K562 (cell line): Measurements from ENCODE around the gene SHANK3. TPM values are rescaled to one million over a fixed set of nuclear protein-coding genes. Genes with fewer than 3 reads are reported as not detected.

Source experiments
- ATAC-seq: fragments of 200-7000 bp; cut with Tn5 transposase; 3 replicates; pipeline ENCODE4 v1.9.1; 2020; ENCODE audit warnings: moderate library complexity
- BruUV-seq: library from RNA; stranded (reverse); fragments of 400-500 nt; replicated peaks from 2 replicates; lab custom pipeline; 2021; lab: Mats Ljungman, UMichigan
- CTCF ChIA-PET: fragments of 300-600 bp; formaldehyde crosslinking; extraction: SDS; loops from one replicate; lab custom pipeline; 2021; ENCODE audit warnings: low intra/inter-chr PET ratio; lab: Yijun Ruan, JAX
- POLR2A ChIA-PET: fragments of 300-600, 350-650 bp; sonication (Branson Sonifier 250); formaldehyde crosslinking; extraction: SDS; loops from one replicate; lab custom pipeline; 2021; ENCODE audit warnings: antibody characterized with exemption, inconsistent platforms; lab: Yijun Ruan, JAX
- DNase-seq, 4 experiments: peaks; one replicate each; pipeline versions ENCODE4 v3.0.0 to v3.0.0-alpha.2; 2011 to 2018; ENCODE audit warnings: low spot score in 3 of 4, mixed read lengths in 3 of 4; ENCODE audit errors: extremely low read depth in 1 of 4
- FAIRE-seq: peaks from 2 replicates; lab custom pipeline; 2011; peaks lifted over from hg19 to GRCh38; lab: Jason Lieb, UNC
- H2AFZ ChIP-seq: 2 replicates; pipeline ENCODE4 v1.6.0; 2011; ENCODE audit warnings: low read depth, low read length, control low read depth, inconsistent platforms
- H3K27ac ChIP-seq: fragments of 200-600 bp; 3 replicates; pipeline ENCODE4 v1.8.0; 2011; ENCODE audit warnings: low read depth, mild to moderate bottlenecking, control low read depth, inconsistent platforms, low read length, moderate library complexity, mixed read lengths; ENCODE audit errors: extremely low read depth
- H3K27me3 ChIP-seq, 2 experiments: fragments of 300-600 bp in 1 of 2; 2 replicates in 1 of 2; 3 replicates in 1 of 2; pipeline versions ENCODE4 v1.6.0 to v1.8.0; 2011; ENCODE audit warnings: inconsistent platforms in 2 of 2, low read length in 2 of 2, mild to moderate bottlenecking in 1 of 2, mixed read lengths in 1 of 2, moderate library complexity in 1 of 2; ENCODE audit not compliant: control insufficient read depth in 2 of 2, insufficient read depth in 2 of 2
- H3K36me3 ChIP-seq: fragments of 300-600 bp; 3 replicates; pipeline ENCODE4 v1.8.0; 2011; ENCODE audit warnings: mild to moderate bottlenecking, low read length, inconsistent platforms; ENCODE audit not compliant: control insufficient read depth, insufficient read depth
- H3K4me1 ChIP-seq, 2 experiments: fragments of 200-600 bp in 1 of 2; replicated peaks in 1 of 2; 2 replicates in 1 of 2; 3 replicates in 1 of 2; pipeline versions ENCODE4 v1.5.1 to v1.8.0; 2011; ENCODE audit warnings: inconsistent platforms in 2 of 2, low read length in 2 of 2, mild to moderate bottlenecking in 1 of 2, mixed read lengths in 1 of 2, moderate library complexity in 1 of 2; ENCODE audit not compliant: control insufficient read depth in 2 of 2, insufficient read depth in 2 of 2
- H3K4me2 ChIP-seq: 2 replicates; pipeline ENCODE4 v1.6.1; 2011; ENCODE audit warnings: low read length, control low read depth, inconsistent platforms, mixed read lengths; ENCODE audit not compliant: insufficient read depth
- H3K4me3 ChIP-seq: fragments of 200-600 bp; sonication (generic), shearing (Covaris generic); 2 replicates; pipeline ENCODE4 v1.5.1; 2016; ENCODE audit warnings: control low read depth, inconsistent platforms
- H3K79me2 ChIP-seq: fragments of 200-600 bp; 3 replicates; pipeline ENCODE4 v1.8.0; 2011; ENCODE audit warnings: low read length, inconsistent platforms; ENCODE audit not compliant: control insufficient read depth, insufficient read depth
- H3K9ac ChIP-seq, 2 experiments: 2 replicates each; pipeline versions ENCODE4 v1.6.0 to v1.6.1; 2011; ENCODE audit warnings: low read depth in 2 of 2, low read length in 2 of 2, control low read depth in 1 of 2, inconsistent platforms in 1 of 2, mild to moderate bottlenecking in 1 of 2, mixed read lengths in 1 of 2; ENCODE audit not compliant: insufficient read depth in 1 of 2
- H3K9me1 ChIP-seq: one replicate; pipeline ENCODE4 v1.6.0; 2011; ENCODE audit warnings: inconsistent platforms, mild to moderate bottlenecking, low read length, moderate library complexity; ENCODE audit not compliant: control insufficient read depth, insufficient read depth
- H3K9me3 ChIP-seq: replicated peaks from 2 replicates; pipeline ENCODE4 v1.5.1; 2011; ENCODE audit warnings: low read depth, low read length, inconsistent platforms; ENCODE audit not compliant: control insufficient read depth, insufficient read depth
- H4K20me1 ChIP-seq: replicated peaks from 2 replicates; pipeline ENCODE4 v1.6.1; 2011; ENCODE audit warnings: low read length, inconsistent platforms, mixed read lengths; ENCODE audit not compliant: control insufficient read depth, insufficient read depth
- MEF2A ChIP-seq: IDR thresholded peaks from 2 replicates; pipeline ENCODE4 v1.6.1; 2011; ENCODE audit warnings: low read depth, mild to moderate bottlenecking, low read length, moderate library complexity; ENCODE audit not compliant: control insufficient read depth
- RBM34 ChIP-seq: fragments of 200-400 bp; formaldehyde crosslinking; IDR thresholded peaks from 2 replicates; pipeline ENCODE4 v1.6.1; 2018; ENCODE audit warnings: low read length, borderline replicate concordance; ENCODE audit not compliant: insufficient read depth
- ZNF778 ChIP-seq: fragments of 450-650 bp; formaldehyde crosslinking; IDR thresholded peaks from 2 replicates; pipeline ENCODE4 v1.4.0; 2020; ENCODE audit warnings: mild to moderate bottlenecking, moderate library complexity
- ZNF830 ChIP-seq: fragments of 250-450 bp; sonication (Bioruptor Pico); IDR thresholded peaks from 2 replicates; pipeline ENCODE4 v1.5.0; 2021; ENCODE audit warnings: mild to moderate bottlenecking
- WGBS: fragments of 100-300 bp; shearing (Covaris generic); methylation state at CpG from one replicate; pipeline ENCODE4 v1.1.6; 2016; ENCODE audit warnings: low coverage, mixed read lengths; ENCODE audit not compliant: insufficient coverage; ENCODE audit errors: missing lambda C conversion rate; 5-methylcytosine and 5-hydroxymethylcytosine counted together
- in situ Hi-C: fragments of 300-500 bp; cut with MboI; formaldehyde crosslinking; loops from 4 replicates; pipeline ENCODE4 v1.15.0; 2018; ENCODE audit warnings: inconsistent platforms, mixed read lengths
- intact Hi-C: fragments of 100-400 bp; cut with micrococcal nuclease; formaldehyde crosslinking; loops from 2 replicates; pipeline ENCODE4 v1.14.2; 2022
- polyA plus RNA-seq, 8 experiments: library from polyadenylated mRNA; depleted of rRNA in 4 of 8; stranded (reverse) in 5 of 8; unstranded in 3 of 8; fragments of >200 nt; fragmentation: Nextera tagmentation in 2 of 8; fragmentation: Illumina TruSeq in 1 of 8; extraction: Ambion mirVana in 2 of 8; extraction: Trizol in 1 of 8; gene quantifications; 2 replicates each; pipeline versions ENCODE4 v1.2.1 to v1.2.3, GENCODE V29; 2011 to 2014; ENCODE audit warnings: inconsistent platforms in 1 of 8, missing spikeins in 1 of 8
- total RNA-seq, 7 experiments: library from RNA; depleted of rRNA in 6 of 7; stranded (reverse); fragments of >200 nt in 6 of 7; fragmentation: Illumina TruSeq in 2 of 7; extraction: Trizol in 2 of 7; gene quantifications; 2 replicates each; pipeline versions ENCODE4 v1.2.1 to v1.2.3, GENCODE V29; 2011 to 2021; ENCODE audit warnings: low replicate concordance in 1 of 7
- TF ChIP-seq, protein P1 (sequence below): IDR thresholded peaks from 2 replicates; pipeline ENCODE4 v1.6.1; 2011; ENCODE audit warnings: borderline replicate concordance, low read depth, mild to moderate bottlenecking, moderate library complexity, low read length; ENCODE audit not compliant: insufficient read depth, poor library complexity, severe bottlenecking

The SHANK3 gene
- total and polyA plus RNA-seq, 9 of the 15 experiments (the other 6 are each of a cell fraction or from before 2014, with no cell fraction given): 0.01 to 0.07 (median 0.03) TPM; not detected in 6

DNA sequence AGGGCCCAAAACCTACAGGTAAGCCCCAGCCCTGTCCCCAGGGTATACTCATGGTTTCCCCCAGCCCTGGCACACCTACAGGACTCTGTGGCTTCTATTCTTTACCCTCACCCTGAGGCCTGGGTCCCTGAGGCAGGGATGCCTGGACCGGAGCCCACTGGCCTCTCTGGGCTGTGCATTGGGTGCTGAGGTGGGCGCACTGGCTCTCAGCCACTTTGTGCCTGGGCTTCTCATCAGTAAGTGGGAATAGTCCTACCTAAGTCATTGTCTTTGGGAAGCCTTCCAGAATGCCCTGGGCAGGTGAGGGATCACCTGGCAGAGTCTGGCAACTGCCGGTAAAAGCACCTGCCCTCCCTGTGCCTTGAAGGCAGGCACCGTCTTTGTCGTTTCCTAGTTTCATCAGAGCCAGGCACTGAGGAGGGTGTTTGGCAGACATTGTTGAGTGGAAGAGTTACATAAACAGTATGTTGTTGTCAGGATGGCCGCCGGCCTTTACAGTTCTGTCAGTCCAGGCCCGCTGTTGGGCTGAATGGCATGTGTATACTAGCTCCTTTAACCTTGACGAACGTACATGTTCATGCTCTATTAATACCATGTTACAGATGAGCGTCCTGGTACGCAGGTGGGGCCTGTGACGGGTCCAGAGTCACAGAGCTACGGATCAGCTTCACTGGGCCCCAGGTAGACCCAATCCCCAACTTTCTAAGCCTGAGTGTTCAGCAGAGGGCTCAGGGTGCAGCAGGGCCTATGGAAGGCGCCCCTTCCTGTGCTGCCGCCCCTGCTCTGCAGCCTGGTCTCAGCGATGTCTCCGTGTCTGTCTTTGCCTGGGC, 23.0 kb downstream of the SHANK3 start (continued):
- TF ChIP-seq MEF2A (no peak), RBM34 (no peak), ZNF830 (CRISPR knock-in tag) (no peak)

DNA sequence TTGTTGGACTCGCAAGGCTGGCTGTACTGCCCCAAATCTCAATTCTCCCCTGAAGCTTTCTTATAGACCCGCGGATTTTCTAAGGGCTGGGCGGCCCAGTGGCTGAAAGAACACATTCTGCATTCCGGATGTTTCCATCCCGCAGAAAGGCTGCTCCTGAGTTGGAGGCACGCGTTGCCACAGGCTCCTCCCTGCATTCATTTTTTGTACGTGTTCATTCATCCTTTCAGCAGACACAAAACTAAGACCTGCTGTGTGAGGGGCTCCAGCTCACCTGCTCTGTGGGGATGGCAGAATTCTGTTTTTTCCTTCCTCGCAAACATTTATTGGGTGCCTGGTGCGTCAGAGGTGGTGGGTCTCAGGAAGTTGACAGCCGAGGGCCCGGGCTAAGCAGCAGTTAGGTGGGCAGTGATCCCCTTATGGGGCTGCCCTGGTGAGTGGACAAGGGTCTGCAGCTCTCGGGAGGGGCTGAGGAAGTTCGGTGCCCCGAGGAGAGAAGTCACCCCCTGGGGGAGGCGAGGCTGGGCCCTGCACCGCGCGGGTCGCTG, 23.7 kb downstream of the SHANK3 start:
- no peaks in the 10 kb centered on the region for H4K20me1 ChIP-seq
- no peaks in the 10 kb centered on the region for H3K36me3 ChIP-seq
- DNase-seq: no peak
- peaks cover 0 to 13% of the 10 kb centered on the region in 2 experiments; a peak in 1 of 5 replicates for H3K4me1 ChIP-seq
- no peak overlapping the region for H3K27ac ChIP-seq
- no TSS peak for BruUV-seq
- peaks cover 6 to 19% of the 10 kb centered on the region in 2 experiments; a peak in 4 of 5 replicates for H3K27me3 ChIP-seq
- ChIA-PET POLR2A (no interaction called here), CTCF (interaction anchor here (0.7 kb wide), 1 partner anchor 121 kb away, joined by 3 read pairs; no protein-coding TSS in a partner anchor)
- H3K4me3 ChIP-seq: no peak overlapping the region
- no peak overlapping the region for H2AFZ ChIP-seq
- intact Hi-C loops (no loop called here), in situ Hi-C loops (loop anchor here (5.0 kb wide), 1 partner anchor 54 kb away; no protein-coding TSS in a partner anchor)
- H3K9ac ChIP-seq: no peak overlapping the region
- no peak overlapping the region for H3K4me2 ChIP-seq
- TF ChIP-seq, protein P1, sequence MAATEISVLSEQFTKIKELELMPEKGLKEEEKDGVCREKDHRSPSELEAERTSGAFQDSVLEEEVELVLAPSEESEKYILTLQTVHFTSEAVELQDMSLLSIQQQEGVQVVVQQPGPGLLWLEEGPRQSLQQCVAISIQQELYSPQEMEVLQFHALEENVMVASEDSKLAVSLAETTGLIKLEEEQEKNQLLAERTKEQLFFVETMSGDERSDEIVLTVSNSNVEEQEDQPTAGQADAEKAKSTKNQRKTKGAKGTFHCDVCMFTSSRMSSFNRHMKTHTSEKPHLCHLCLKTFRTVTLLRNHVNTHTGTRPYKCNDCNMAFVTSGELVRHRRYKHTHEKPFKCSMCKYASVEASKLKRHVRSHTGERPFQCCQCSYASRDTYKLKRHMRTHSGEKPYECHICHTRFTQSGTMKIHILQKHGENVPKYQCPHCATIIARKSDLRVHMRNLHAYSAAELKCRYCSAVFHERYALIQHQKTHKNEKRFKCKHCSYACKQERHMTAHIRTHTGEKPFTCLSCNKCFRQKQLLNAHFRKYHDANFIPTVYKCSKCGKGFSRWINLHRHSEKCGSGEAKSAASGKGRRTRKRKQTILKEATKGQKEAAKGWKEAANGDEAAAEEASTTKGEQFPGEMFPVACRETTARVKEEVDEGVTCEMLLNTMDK: peak; percentile 17
- no peak for TF ChIP-seq ZNF778 (CRISPR knock-in tag)
- H3K9me1 ChIP-seq: no peaks in the 10 kb centered on the region
- H3K79me2 ChIP-seq: no peaks in the 10 kb centered on the region
- FAIRE-seq: no peak
- WGBS: 23% methylated on average over 14 of the region's 21 CpGs
- no peaks in the 10 kb centered on the region for H3K9me3 ChIP-seq
- no peak for ATAC-seq
